ENCODE data around the gene SLC9A9. TPM values are rescaled to one million over a fixed set of nuclear protein-coding genes. Genes with fewer than 3 reads are reported as not detected.

SLC9A9 gene
- total RNA-seq, 4 donors from 2014 or later: 1.7 to 8.2 (median 3.6) TPM

DNA sequence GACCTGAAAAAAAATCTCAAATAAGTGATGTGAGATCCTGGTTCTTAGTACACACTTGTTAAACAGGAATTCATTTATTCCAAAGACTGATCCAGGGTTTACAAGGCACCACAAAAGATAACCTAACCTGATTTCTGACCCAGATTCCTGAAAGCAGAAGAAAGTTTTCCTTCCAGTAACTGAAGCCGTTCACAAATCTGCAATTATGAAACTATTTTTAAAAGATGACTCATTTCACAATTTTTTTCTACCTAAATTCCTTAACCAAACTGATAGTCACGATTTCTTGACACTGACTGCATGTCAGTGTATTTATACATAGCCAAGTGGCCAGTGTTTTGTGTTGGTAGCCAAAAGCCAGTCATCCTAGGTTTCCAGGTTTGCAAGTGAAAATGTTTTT, 17.1 kb downstream of the SLC9A9 start:
- intact Hi-C loops (cut with DNase I; ENCODE audit: low total_unique reads): no loop called here
- no peaks in the 10 kb centered on the region for H3K9me3 ChIP-seq
- DNase-seq: no peak
- no peaks in the 10 kb centered on the region for H3K27me3 ChIP-seq
- in situ Hi-C loops (cut with MboI; ENCODE audit: low sequenced_read_pairs in 4 of 4): no loop called here
- H3K4me3 ChIP-seq: no peak overlapping the region
- peaks cover 5 to 9% of the 10 kb centered on the region in 2 donors for H3K4me1 ChIP-seq
- no peaks in the 10 kb centered on the region for H3K36me3 ChIP-seq
- peak overlapping the region in 2 of 4 donors; percentile 22 to 24 for H3K27ac ChIP-seq
- TF ChIP-seq POLR2A (IDR thresholded peaks at IDR 0.05): no peak
- no peak for TF ChIP-seq CTCF (IDR thresholded peaks at IDR 0.05 in 4 of 5, conservative IDR thresholded peaks at IDR 0.05 in 1 of 5)
- ATAC-seq: peak in 1 of 2 donors; percentile 39

DNA sequence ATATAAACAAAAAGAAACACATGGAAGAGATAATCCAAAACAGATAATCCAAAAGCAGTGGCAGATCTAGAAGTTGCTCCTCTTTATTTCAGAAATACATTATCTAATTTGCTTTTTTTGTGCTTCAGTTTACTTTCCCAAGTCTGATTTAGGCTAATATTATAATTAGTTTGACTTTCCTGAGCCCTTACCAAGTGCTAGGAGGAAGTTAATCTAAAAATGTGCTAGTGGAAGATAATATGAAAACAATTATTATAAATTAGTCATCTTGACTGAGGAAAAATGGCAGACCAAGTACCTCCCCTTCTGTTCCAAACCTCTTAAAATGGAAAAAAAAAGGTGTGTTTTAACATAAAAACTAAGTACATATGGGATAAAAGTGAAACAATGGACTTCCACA, 17.5 kb downstream of the SLC9A9 start:
- intact Hi-C loops (cut with DNase I; ENCODE audit: low total_unique reads) (no loop called here), in situ Hi-C loops (cut with MboI; ENCODE audit: low sequenced_read_pairs in 4 of 4) (no loop called here)
- Histone ChIP-seq H3K4me3 (no peak overlapping the region), H3K9me3 (no peaks in the 10 kb centered on the region), H3K27me3 (no peaks in the 10 kb centered on the region), H3K4me1 (peaks cover 5 to 9% of the 10 kb centered on the region in 2 donors), H3K36me3 (no peaks in the 10 kb centered on the region), H3K27ac (peak overlapping the region in 2 of 4 donors; percentile 22 to 24)
- DNase-seq: no peak
- TF ChIP-seq POLR2A (IDR thresholded peaks at IDR 0.05) (no peak), CTCF (IDR thresholded peaks at IDR 0.05 in 4 of 5, conservative IDR thresholded peaks at IDR 0.05 in 1 of 5) (no peak)
- ATAC-seq: no peak

DNA sequence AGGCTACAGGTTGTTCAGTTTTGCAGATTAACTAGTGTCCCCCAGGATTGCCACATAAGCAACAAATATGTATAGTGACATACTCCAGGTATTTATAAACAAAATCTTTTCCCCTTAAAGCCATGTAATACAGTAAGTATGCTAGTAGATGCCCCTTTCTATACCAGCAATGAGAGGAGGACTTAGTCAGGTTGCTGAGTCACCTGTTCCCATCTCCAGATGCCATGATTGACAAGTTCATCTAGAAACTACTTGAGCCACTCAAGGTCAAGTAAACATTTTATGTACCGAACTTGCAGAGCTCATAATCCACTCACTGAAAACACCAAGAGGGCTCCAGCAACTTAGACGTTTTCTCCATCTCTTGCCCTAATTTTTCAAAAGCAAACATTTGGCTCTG, 18.2 kb downstream of the SLC9A9 start:
- Histone ChIP-seq H3K27me3 (no peaks in the 10 kb centered on the region), H3K9me3 (no peaks in the 10 kb centered on the region), H3K27ac (no peak overlapping the region), H3K4me1 (peaks cover 5 to 9% of the 10 kb centered on the region in 2 donors), H3K36me3 (no peaks in the 10 kb centered on the region), H3K4me3 (no peak overlapping the region)
- ATAC-seq: no peak
- in situ Hi-C loops (cut with MboI; ENCODE audit: low sequenced_read_pairs in 4 of 4): no loop called here
- intact Hi-C loops (cut with DNase I; ENCODE audit: low total_unique reads): no loop called here
- TF ChIP-seq CTCF (IDR thresholded peaks at IDR 0.05 in 4 of 5, conservative IDR thresholded peaks at IDR 0.05 in 1 of 5) (no peak), POLR2A (IDR thresholded peaks at IDR 0.05) (no peak)
- no peak for DNase-seq

- no peaks in the 10 kb centered on the region for H3K27me3 ChIP-seq
- intact Hi-C loops (cut with DNase I; ENCODE audit: low total_unique reads): no loop called here
- DNase-seq: no peak
- H3K4me1 ChIP-seq: peaks cover 5 to 9% of the 10 kb centered on the region in 2 donors
- TF ChIP-seq CTCF (IDR thresholded peaks at IDR 0.05 in 4 of 5, conservative IDR thresholded peaks at IDR 0.05 in 1 of 5) (no peak), POLR2A (IDR thresholded peaks at IDR 0.05) (no peak)
- no peak for ATAC-seq
- H3K36me3 ChIP-seq: no peaks in the 10 kb centered on the region
- no peak overlapping the region for H3K27ac ChIP-seq
- no peaks in the 10 kb centered on the region for H3K9me3 ChIP-seq
- in situ Hi-C loops (cut with MboI; ENCODE audit: low sequenced_read_pairs in 4 of 4): no loop called here
- no peak overlapping the region for H3K4me3 ChIP-seq
These were observed 20.8 kb downstream of the SLC9A9 start for GRCh38 chr3:143827425-143827824.

- Histone ChIP-seq H3K36me3 (no peaks in the 10 kb centered on the region), H3K27ac (no peak overlapping the region), H3K4me1 (peaks cover 5 to 6% of the 10 kb centered on the region in 2 donors), H3K27me3 (no peaks in the 10 kb centered on the region), H3K9me3 (no peaks in the 10 kb centered on the region), H3K4me3 (no peak overlapping the region)
- intact Hi-C loops (cut with DNase I; ENCODE audit: low total_unique reads) (no loop called here), in situ Hi-C loops (cut with MboI; ENCODE audit: low sequenced_read_pairs in 4 of 4) (no loop called here)
- TF ChIP-seq POLR2A (IDR thresholded peaks at IDR 0.05) (no peak), CTCF (IDR thresholded peaks at IDR 0.05 in 4 of 5, conservative IDR thresholded peaks at IDR 0.05 in 1 of 5) (no peak)
- no peak for ATAC-seq
- DNase-seq: peak in 1 of 2 donors; percentile 11
These were observed 22.0 kb downstream of the SLC9A9 start for GRCh38 chr3:143826296-143826695.
